ES-I3 (cell line): ENCODE measurements around the gene TMEM59.
"Not testable (repeated sequence)": the region's sequence is repeated elsewhere in the genome, so short reads cannot be mapped to it uniquely, and the experiment has no call there.

Experiments
- H3K36me3 ChIP-seq: 2 replicates; pipeline ENCODE4 v1.6.1; 2013; ENCODE audit warnings: mild to moderate bottlenecking, low read length, control low read depth, moderate library complexity; ENCODE audit not compliant: insufficient read depth
- H3K4me1 ChIP-seq: 2 replicates; pipeline ENCODE4 v1.6.1; 2013; ENCODE audit warnings: mild to moderate bottlenecking, control low read depth, low read length; ENCODE audit not compliant: insufficient read depth
- H3K9ac ChIP-seq: 2 replicates; pipeline ENCODE4 v1.6.1; 2013; ENCODE audit warnings: low read depth, mild to moderate bottlenecking, low read length, moderate library complexity
- H3K9me3 ChIP-seq: 2 replicates; pipeline ENCODE4 v1.6.1; 2013; ENCODE audit warnings: mild to moderate bottlenecking, low read length, moderate library complexity; ENCODE audit not compliant: control insufficient read depth, insufficient read depth

Gene TMEM59

DNA sequence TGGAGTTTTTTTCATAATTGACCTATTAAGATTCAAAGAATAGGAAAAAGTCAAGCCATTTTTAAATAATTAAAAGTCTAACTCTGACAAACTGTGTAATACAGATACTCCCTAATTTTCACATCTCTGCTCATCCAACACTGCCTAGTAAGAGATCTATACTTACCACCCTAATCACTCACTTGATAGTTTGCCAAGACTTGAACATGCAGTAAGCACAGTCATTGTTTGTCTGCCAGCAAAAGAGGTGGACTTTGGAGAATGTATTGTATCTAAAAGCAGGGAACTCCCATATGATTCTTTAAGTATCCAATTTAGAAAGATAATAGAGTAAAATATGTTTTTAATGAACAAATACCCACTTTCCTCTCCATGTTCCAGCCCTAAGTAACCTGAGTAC is 15.5 kb downstream of the TMEM59 start:
- Histone ChIP-seq H3K9ac (no peak overlapping the region), H3K36me3 (peaks cover 3% of the 10 kb centered on the region; the same call in 1 of the 2 replicates)

GRCh38 chr1:54028306-54029251 is 24.4 kb downstream of the TMEM59 start:
- Histone ChIP-seq H3K9me3 (no peaks in the 10 kb centered on the region), H3K36me3 (no peaks in the 10 kb centered on the region; the same call in 1 of the 2 replicates), H3K9ac (no peak overlapping the region), H3K4me1 (no peaks in the 10 kb centered on the region)

More for the DNA sequence above, 15.5 kb downstream of the TMEM59 start:
- Histone ChIP-seq H3K4me1 (no peaks in the 10 kb centered on the region), H3K9me3 (no peaks in the 10 kb centered on the region)

GRCh38 chr1:54027848-54028247 is 25.2 kb downstream of the TMEM59 start:
- no peak overlapping the region for H3K9ac ChIP-seq
- no peaks in the 10 kb centered on the region for H3K9me3 ChIP-seq
- no peaks in the 10 kb centered on the region; the same call in 1 of the 2 replicates for H3K36me3 ChIP-seq
- H3K4me1 ChIP-seq: no peaks in the 10 kb centered on the region

- not testable (repeated sequence) for H3K9ac ChIP-seq, H3K4me1 ChIP-seq, H3K36me3 ChIP-seq, H3K9me3 ChIP-seq
Observed at GRCh38 chr1:54024811-54025210, 28.2 kb downstream of the TMEM59 start.

DNA sequence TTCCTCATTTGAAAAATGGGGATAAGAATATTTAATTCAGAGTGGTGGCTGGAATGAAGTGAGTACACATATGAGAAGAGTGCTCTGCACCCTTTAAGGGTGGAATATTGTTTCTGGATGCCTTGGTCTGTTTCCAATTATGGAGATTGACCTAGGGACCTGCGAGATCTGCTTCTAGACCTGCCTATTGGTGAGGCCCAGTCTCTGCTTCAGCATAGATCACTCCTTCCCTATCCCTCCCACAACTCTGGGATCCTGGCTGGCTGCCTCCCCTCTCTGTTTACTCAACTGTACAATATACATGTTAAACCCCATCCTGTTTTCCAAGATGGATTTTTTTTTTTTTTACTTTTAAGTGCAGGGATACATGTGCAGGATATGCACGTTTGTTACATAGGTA is 28.6 kb downstream of the TMEM59 start:
- H3K9ac ChIP-seq: no peak overlapping the region
- H3K9me3 ChIP-seq: no peaks in the 10 kb centered on the region
- H3K36me3 ChIP-seq: no peaks in the 10 kb centered on the region
- H3K4me1 ChIP-seq: no peaks in the 10 kb centered on the region

DNA sequence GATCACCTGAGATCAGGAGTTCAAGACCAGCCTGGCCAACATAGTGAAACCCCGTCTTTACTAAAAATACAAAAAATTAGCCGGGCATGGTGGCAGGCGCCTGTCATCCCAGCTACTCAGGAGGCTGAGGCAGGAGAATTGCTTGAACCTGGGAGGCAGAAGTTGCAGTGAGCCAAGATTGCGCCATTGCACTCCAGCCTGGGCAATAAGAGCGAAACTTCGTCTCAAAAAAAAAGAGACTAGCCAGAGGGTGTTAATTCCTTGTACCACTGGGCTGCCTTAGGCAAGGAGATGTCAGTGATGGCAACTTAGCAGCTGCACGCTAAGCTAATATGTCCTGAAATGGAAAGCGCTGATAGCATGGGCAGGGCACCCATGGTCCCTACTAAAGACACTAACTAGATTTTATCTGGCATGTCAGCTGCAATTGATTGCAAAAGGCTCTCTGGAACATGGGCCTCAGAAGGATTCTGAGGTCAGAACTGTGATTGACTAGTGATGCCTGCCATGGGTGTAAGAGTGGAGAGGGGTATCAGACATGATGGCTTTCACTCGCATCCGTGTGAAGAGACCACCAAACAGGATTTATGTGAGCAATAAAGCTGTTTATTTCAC is 33.3 kb downstream of the TMEM59 start:
- H3K4me1 ChIP-seq, H3K9ac ChIP-seq, H3K36me3 ChIP-seq, H3K9me3 ChIP-seq: not testable (repeated sequence)

DNA sequence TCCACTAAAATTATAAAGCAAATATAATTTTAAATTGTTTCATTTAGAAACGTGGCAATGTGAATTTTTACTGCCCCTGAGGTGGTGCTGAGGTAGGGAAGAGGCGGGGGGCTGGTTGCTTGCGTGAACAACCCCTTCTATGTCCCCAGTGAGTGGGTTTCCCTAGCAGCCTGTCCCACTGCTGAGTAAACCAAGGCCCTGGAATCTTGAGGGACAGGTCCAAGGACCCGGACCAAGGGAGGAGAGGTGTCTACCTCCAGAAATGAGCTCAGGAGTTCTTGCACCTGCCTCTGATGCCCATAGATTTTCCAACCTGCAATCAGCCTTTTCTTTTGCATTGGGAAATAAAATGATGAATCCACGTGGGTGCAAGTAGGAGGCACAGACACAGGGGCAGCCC is 34.4 kb downstream of the TMEM59 start:
- Histone ChIP-seq H3K4me1 (peaks cover 3% of the 10 kb centered on the region; the same call in 1 of the 2 replicates), H3K36me3 (no peaks in the 10 kb centered on the region)

DNA sequence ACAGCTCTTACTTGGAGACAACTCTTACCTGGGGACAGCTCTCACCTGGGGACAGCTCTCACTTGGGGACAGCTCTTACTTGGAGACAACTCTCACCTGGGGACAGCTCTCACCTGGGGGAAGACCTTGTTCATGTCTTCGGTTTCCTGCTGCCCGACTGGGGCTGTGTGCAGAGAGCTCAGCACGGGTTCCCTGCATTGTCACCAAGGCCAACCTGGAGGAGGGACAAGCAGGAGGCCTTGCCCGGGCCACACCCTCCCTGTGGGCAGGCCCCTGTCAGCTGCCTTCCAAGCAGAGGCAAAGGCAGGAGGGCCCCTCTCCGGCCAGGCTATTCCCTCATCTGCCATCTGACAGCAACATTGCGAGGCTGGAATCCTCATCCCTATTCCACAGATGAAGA is 35.0 kb downstream of the TMEM59 start, which contains the start of gene LDLRAD1:
TSS of gene LDLRAD1 (minus strand) at position 208 of the 400 bp plus-strand sequence. CDS start at position 134, 74 bp downstream.
- no peaks in the 10 kb centered on the region for H3K36me3 ChIP-seq
- H3K9me3 ChIP-seq: no peaks in the 10 kb centered on the region
- peaks cover 3% of the 10 kb centered on the region; the same call in 1 of the 2 replicates for H3K4me1 ChIP-seq
- no peak within 1 kb of the TSS for H3K9ac ChIP-seq

More for the DNA sequence above, 34.4 kb downstream of the TMEM59 start:
- Histone ChIP-seq H3K9ac (no peak overlapping the region), H3K9me3 (no peaks in the 10 kb centered on the region)

DNA sequence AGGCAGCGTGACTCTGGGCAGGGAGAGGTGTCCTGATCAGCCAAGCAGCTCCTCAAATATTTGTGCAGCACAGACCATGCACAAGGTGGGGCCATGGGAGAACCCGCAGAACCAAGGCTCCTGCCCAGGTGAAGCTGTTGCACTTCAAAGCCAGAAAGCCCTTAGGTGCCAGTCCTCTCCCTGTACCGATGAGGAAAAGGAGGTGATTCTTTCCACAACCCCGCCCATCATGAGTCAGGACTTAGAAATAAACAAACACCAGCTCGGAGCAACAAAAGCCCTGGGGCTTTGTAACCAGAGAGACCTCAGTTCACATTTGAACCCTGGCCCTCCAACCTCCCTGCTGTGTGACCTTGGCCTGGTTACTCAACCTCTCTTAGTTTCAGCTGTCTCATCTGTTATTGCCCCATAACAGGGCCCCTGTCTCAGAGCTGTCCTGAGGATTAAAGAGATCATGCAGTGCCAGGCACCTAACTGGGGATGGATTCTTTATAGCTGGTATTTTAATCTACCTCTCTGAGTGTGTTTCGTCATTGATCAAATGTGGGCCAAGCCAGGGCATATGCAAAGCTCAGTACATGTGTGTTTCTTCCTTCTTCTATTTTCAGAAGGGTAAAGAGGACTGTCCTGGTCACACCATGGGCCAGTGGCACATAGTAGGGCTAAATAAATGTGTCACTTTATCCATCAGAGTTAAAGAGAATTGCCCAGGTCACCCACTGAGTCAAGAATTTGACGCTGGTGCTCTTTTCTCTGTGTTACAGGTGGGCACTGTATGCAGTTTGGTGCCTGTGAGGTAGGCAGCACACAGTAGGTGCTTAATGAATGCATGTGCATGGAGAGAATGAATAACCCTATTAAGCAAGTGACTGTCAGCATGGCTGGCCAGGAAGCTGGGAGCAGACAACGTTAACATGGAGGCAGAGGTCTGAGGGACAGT is 36.4 kb downstream of the TMEM59 start:
- H3K9me3 ChIP-seq: no peaks in the 10 kb centered on the region
- H3K4me1 ChIP-seq: peaks cover 3% of the 10 kb centered on the region; the same call in 1 of the 2 replicates
- no peak overlapping the region for H3K9ac ChIP-seq
- no peaks in the 10 kb centered on the region for H3K36me3 ChIP-seq

DNA sequence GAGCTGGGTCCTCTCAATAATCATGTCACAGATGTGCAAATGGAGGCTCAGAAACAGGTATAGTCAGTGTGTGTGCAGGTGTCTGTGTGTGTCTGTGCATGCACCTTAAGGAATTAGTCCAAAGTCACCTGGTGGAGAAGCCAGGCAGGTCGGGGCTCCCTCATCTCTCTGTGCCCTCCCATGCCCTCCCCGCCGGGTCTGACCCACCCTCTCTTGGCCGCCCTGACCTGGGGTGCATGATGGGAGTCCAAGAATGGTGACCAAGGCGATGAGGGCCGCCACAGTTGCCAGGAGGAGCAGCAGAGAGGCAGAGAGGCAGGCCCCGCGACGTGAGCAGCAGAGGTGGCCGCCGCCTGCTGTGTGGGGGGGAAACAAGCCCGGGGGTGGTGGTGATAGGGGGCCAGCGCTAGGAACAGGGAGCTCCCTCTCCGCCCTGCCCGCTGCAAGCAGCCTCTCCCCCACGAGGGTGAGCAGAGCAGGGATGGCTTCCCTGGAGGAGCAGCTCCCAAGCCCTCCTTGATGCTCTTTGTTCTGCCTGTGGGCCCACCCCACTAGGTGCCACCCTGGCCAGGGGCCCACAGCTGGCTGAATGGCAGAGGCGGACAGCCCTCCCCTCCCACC is 38.9 kb downstream of the TMEM59 start:
- H3K4me1 ChIP-seq: peaks cover 3% of the 10 kb centered on the region; the same call in 1 of the 2 replicates
- H3K9ac ChIP-seq: no peak overlapping the region
- no peaks in the 10 kb centered on the region for H3K36me3 ChIP-seq
- H3K9me3 ChIP-seq: no peaks in the 10 kb centered on the region

DNA sequence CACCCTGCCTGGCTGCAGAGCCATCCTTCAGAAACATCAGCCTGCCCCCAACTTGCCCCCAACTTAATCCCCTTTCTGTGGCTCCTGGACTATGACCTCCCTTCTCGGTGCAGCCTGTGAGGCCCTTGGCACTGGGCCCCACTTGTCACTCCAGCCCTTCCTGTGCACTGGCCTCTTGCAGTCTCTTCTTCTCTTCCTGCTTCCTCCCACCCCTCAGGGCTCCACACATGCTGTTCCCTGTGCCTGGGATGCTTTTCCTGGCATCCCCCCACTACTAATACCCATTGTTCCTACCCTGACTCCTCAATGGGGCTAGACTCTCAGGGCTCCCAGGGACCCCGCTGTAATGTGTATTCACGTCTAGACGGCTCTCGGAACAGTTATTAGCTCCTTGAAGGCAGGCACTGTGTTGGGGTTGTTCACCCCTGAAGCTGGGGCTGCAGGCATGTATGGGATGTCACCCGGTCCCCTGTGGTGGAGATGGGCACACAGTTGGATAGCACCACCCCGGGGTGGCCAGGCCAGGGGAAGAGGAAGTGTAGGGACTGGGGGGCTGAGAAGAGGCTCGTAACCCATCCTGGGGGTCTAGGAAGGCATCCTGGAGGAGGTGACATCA is 39.5 kb downstream of the TMEM59 start:
- no peaks in the 10 kb centered on the region for H3K36me3 ChIP-seq
- no peak overlapping the region for H3K9ac ChIP-seq
- peaks cover 3% of the 10 kb centered on the region; the same call in 1 of the 2 replicates for H3K4me1 ChIP-seq
- no peaks in the 10 kb centered on the region for H3K9me3 ChIP-seq

- peaks cover 3% of the 10 kb centered on the region; the same call in 1 of the 2 replicates for H3K4me1 ChIP-seq
- H3K36me3 ChIP-seq: no peaks in the 10 kb centered on the region
- no peak overlapping the region for H3K9ac ChIP-seq
- no peaks in the 10 kb centered on the region for H3K9me3 ChIP-seq
Observed at GRCh38 chr1:54012863-54013262, 40.1 kb downstream of the TMEM59 start.

- no peaks in the 10 kb centered on the region for H3K36me3 ChIP-seq
- no peak overlapping the region for H3K9ac ChIP-seq
- H3K4me1 ChIP-seq: no peaks in the 10 kb centered on the region
- H3K9me3 ChIP-seq: no peaks in the 10 kb centered on the region
Observed at GRCh38 chr1:54012008-54012325, 41.0 kb downstream of the TMEM59 start.
